Measurements from ENCODE around the gene ARL6IP5. TPM values are rescaled to one million over a fixed set of nuclear protein-coding genes. Genes with fewer than 3 reads are reported as not detected.

The ARL6IP5 gene
- total and polyA plus RNA-seq, 2 of the 13 experiments (the other 11 are each of a cell fraction or from before 2014, with no cell fraction given) = 23.7 to 29.6 TPM

DNA sequence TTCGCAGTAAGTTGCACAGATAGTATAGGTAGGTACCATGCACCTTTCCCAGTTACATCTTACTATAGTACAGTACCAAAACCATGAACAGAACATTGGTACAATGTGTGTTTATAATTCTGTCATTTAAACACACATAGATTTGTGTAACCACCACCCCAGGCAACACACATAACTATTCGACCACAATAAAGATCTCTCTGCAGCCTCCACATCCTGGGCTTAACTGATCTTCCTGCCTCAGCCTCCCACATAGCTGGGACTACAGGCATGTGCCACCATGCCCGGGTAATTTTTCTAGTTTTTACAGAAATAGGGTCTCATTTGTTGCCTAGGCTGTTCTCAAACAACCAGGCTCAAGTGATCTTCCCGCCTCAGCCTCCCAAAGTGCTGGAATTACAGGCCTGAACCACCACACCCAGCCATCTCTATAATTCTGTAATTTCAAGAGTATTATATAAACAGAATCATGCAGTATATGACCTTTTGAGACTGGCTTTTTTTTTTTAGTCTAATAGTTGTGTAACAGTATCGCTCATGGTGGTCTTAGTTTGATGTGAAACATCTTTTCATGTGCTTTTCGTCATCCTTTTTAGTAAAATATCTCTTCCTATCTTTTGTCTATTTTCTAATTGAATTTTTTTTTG, 19.3 kb upstream of the ARL6IP5 start (continued):
- TF ChIP-seq ZNF296 (CRISPR knock-in tag; conservative IDR thresholded peaks at IDR 0.05) = no peak

DNA sequence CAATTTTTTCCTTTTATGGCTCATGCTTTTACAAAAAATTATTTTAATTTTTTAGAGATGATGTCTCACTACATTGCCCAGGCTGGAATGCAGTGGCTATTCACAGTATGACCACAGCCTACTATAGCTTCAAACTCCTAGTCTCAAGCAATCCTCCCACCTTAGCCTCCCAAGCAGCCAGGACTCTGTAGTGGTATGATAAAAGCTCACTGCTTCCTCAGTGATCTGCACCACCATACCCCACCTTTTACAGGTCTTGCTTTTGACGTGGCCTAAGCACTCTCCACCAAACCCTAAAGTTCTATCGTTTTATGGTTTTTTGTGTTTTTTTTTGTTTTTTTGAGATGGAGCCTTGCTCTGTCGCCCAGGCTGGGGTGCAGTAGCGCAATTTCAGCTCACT, 18.6 kb upstream of the ARL6IP5 start:
- H3K27ac ChIP-seq (ENCODE audit: extremely low read length, insufficient read depth, low read length) = no peak overlapping the region
- peaks cover 2 to 11% of the 10 kb centered on the region in 2 experiments; a peak in 3 of 5 replicates for H3K36me3 ChIP-seq (replicated peaks in 1 of 2; ENCODE audit: control insufficient read depth in 1 of 2, insufficient read depth in 2 of 2, low read length in 2 of 2)
- H2AFZ ChIP-seq (ENCODE audit: low read length) = no peak overlapping the region
- no peaks in the 10 kb centered on the region for H3K79me2 ChIP-seq (ENCODE audit: insufficient read depth, low read length)
- intact Hi-C loops (cut with micrococcal nuclease; ENCODE audit: unreplicated experiment) = no loop called here
- ChIA-PET POLR2A (no interaction called here), CTCF (ENCODE audit: low intra/inter-chr PET ratio, low total read pairs) (no interaction called here)
- no TSS peak for BruUV-seq (replicated peaks)
- no peak for FAIRE-seq
- TF ChIP-seq NFIB (CRISPR knock-in tag; IDR thresholded peaks at IDR 0.05; ENCODE audit: borderline replicate concordance) (no peak), DRAP1 (CRISPR knock-in tag; IDR thresholded peaks at IDR 0.05) (no peak), ZNF484 (CRISPR knock-in tag; IDR thresholded peaks at IDR 0.05; ENCODE audit: borderline replicate concordance, low read depth) (no peak), PHF21A (CRISPR knock-in tag; IDR thresholded peaks at IDR 0.05) (no peak), ZNF558 (CRISPR knock-in tag; IDR thresholded peaks at IDR 0.05; ENCODE audit: borderline replicate concordance) (no peak), SOX5 (CRISPR knock-in tag; IDR thresholded peaks at IDR 0.05; ENCODE audit: borderline replicate concordance) (no peak)
- in situ Hi-C loops (cut with HindIII; ENCODE audit: extremely low pct_ligation_motif_present, low pct_unique_long_range_greater_than_20kb) = no loop called here
- no peaks in the 10 kb centered on the region for H3K27me3 ChIP-seq (ENCODE audit: control insufficient read depth in 1 of 2, insufficient read depth in 2 of 2, low read length in 2 of 2)
- 49% methylated on average over 4 of the region's 4 CpGs for WGBS (ENCODE audit: low lambda C conversion rate)
- H4K20me1 ChIP-seq (ENCODE audit: insufficient read depth, low read length) = no peaks in the 10 kb centered on the region
- H3K4me1 ChIP-seq (ENCODE audit: insufficient read depth, low read length) = no peaks in the 10 kb centered on the region
- no peak overlapping the region for H3K9ac ChIP-seq (ENCODE audit: insufficient read depth, low read depth, low read length)
- no peak for DNase-seq (ENCODE audit: low spot score)
- no peak for ATAC-seq
- no peaks in the 10 kb centered on the region for H3K9me3 ChIP-seq (ENCODE audit: low read length)
- no peak overlapping the region for H3K4me2 ChIP-seq (ENCODE audit: low read depth, low read length)
- no peak overlapping the region for H3K4me3 ChIP-seq (replicated peaks in 1 of 3; ENCODE audit: insufficient read depth in 1 of 3, low read depth in 2 of 3, low read length in 3 of 3)

All from HepG2 (cell line).